K562 (cell line): ENCODE measurements around the gene HBEGF. TPM values are rescaled to one million over a fixed set of nuclear protein-coding genes. Genes with fewer than 3 reads are reported as not detected.

Experiments used
- ATAC-seq: fragments of 200-7000 bp; cut with Tn5 transposase; 3 replicates; pipeline ENCODE4 v1.9.1; 2020; ENCODE audit warnings: moderate library complexity
- BruUV-seq: library from RNA; stranded (reverse); fragments of 400-500 nt; replicated peaks from 2 replicates; lab custom pipeline; 2021; lab: Mats Ljungman, UMichigan
- CTCF ChIA-PET: fragments of 300-600 bp; formaldehyde crosslinking; extraction: SDS; loops from one replicate; lab custom pipeline; 2021; ENCODE audit warnings: low intra/inter-chr PET ratio; lab: Yijun Ruan, JAX
- POLR2A ChIA-PET: fragments of 300-600, 350-650 bp; sonication (Branson Sonifier 250); formaldehyde crosslinking; extraction: SDS; loops from one replicate; lab custom pipeline; 2021; ENCODE audit warnings: antibody characterized with exemption, inconsistent platforms; lab: Yijun Ruan, JAX
- DNase-seq, 4 experiments: peaks; one replicate each; pipeline versions ENCODE4 v3.0.0 to v3.0.0-alpha.2; 2011 to 2018; ENCODE audit warnings: low spot score in 3 of 4, mixed read lengths in 3 of 4; ENCODE audit errors: extremely low read depth in 1 of 4
- FAIRE-seq: peaks from 2 replicates; lab custom pipeline; 2011; peaks lifted over from hg19 to GRCh38; lab: Jason Lieb, UNC
- H2AFZ ChIP-seq: 2 replicates; pipeline ENCODE4 v1.6.0; 2011; ENCODE audit warnings: low read depth, low read length, control low read depth, inconsistent platforms
- H3K27ac ChIP-seq: fragments of 200-600 bp; 3 replicates; pipeline ENCODE4 v1.8.0; 2011; ENCODE audit warnings: low read depth, mild to moderate bottlenecking, control low read depth, inconsistent platforms, low read length, moderate library complexity, mixed read lengths; ENCODE audit errors: extremely low read depth
- H3K27me3 ChIP-seq, 2 experiments: fragments of 300-600 bp in 1 of 2; 2 replicates in 1 of 2; 3 replicates in 1 of 2; pipeline versions ENCODE4 v1.6.0 to v1.8.0; 2011; ENCODE audit warnings: inconsistent platforms in 2 of 2, low read length in 2 of 2, mild to moderate bottlenecking in 1 of 2, mixed read lengths in 1 of 2, moderate library complexity in 1 of 2; ENCODE audit not compliant: control insufficient read depth in 2 of 2, insufficient read depth in 2 of 2
- H3K36me3 ChIP-seq: fragments of 300-600 bp; 3 replicates; pipeline ENCODE4 v1.8.0; 2011; ENCODE audit warnings: mild to moderate bottlenecking, low read length, inconsistent platforms; ENCODE audit not compliant: control insufficient read depth, insufficient read depth
- H3K4me1 ChIP-seq, 2 experiments: fragments of 200-600 bp in 1 of 2; replicated peaks in 1 of 2; 2 replicates in 1 of 2; 3 replicates in 1 of 2; pipeline versions ENCODE4 v1.5.1 to v1.8.0; 2011; ENCODE audit warnings: inconsistent platforms in 2 of 2, low read length in 2 of 2, mild to moderate bottlenecking in 1 of 2, mixed read lengths in 1 of 2, moderate library complexity in 1 of 2; ENCODE audit not compliant: control insufficient read depth in 2 of 2, insufficient read depth in 2 of 2
- H3K4me2 ChIP-seq: 2 replicates; pipeline ENCODE4 v1.6.1; 2011; ENCODE audit warnings: low read length, control low read depth, inconsistent platforms, mixed read lengths; ENCODE audit not compliant: insufficient read depth
- H3K4me3 ChIP-seq: fragments of 200-600 bp; sonication (generic), shearing (Covaris generic); 2 replicates; pipeline ENCODE4 v1.5.1; 2016; ENCODE audit warnings: control low read depth, inconsistent platforms
- H3K79me2 ChIP-seq: fragments of 200-600 bp; 3 replicates; pipeline ENCODE4 v1.8.0; 2011; ENCODE audit warnings: low read length, inconsistent platforms; ENCODE audit not compliant: control insufficient read depth, insufficient read depth
- H3K9ac ChIP-seq, 2 experiments: 2 replicates each; pipeline versions ENCODE4 v1.6.0 to v1.6.1; 2011; ENCODE audit warnings: low read depth in 2 of 2, low read length in 2 of 2, control low read depth in 1 of 2, inconsistent platforms in 1 of 2, mild to moderate bottlenecking in 1 of 2, mixed read lengths in 1 of 2; ENCODE audit not compliant: insufficient read depth in 1 of 2
- H3K9me1 ChIP-seq: one replicate; pipeline ENCODE4 v1.6.0; 2011; ENCODE audit warnings: inconsistent platforms, mild to moderate bottlenecking, low read length, moderate library complexity; ENCODE audit not compliant: control insufficient read depth, insufficient read depth
- H3K9me3 ChIP-seq: replicated peaks from 2 replicates; pipeline ENCODE4 v1.5.1; 2011; ENCODE audit warnings: low read depth, low read length, inconsistent platforms; ENCODE audit not compliant: control insufficient read depth, insufficient read depth
- H4K20me1 ChIP-seq: replicated peaks from 2 replicates; pipeline ENCODE4 v1.6.1; 2011; ENCODE audit warnings: low read length, inconsistent platforms, mixed read lengths; ENCODE audit not compliant: control insufficient read depth, insufficient read depth
- CTCF ChIP-seq, 3 experiments: IDR thresholded peaks in 2 of 3; conservative IDR thresholded peaks in 1 of 3; 2 replicates each; pipeline ENCODE4 v1.5.1; 2011 to 2012; ENCODE audit warnings: low read length in 3 of 3, mild to moderate bottlenecking in 3 of 3, control low read depth in 2 of 3, improper control_type of control experiment in 1 of 3, inconsistent platforms in 1 of 3, low read depth in 1 of 3, mixed read lengths in 1 of 3, moderate library complexity in 1 of 3; ENCODE audit not compliant: insufficient read depth in 2 of 3
- EGR1 ChIP-seq: fragments of 450-650 bp; conservative IDR thresholded peaks from 2 replicates; pipeline ENCODE4 v1.6.1; 2017; ENCODE audit warnings: mild to moderate bottlenecking
- HIVEP1 ChIP-seq: fragments of 250-450 bp; sonication (Bioruptor Pico); IDR thresholded peaks from 2 replicates; pipeline ENCODE4 v1.4.0; 2020; ENCODE audit warnings: mild to moderate bottlenecking
- PRPF4 ChIP-seq: fragments of 200-400 bp; formaldehyde crosslinking; IDR thresholded peaks from one replicate; pipeline ENCODE4 v1.6.1; 2017; ENCODE audit warnings: low read length, low read depth, mild to moderate bottlenecking; ENCODE audit not compliant: insufficient read depth, poor library complexity, severe bottlenecking
- RAD21 ChIP-seq, 2 experiments: fragments of 250-450 bp in 1 of 2; fragments of 450-650 bp in 1 of 2; sonication (Bioruptor Pico) in 1 of 2; formaldehyde crosslinking in 1 of 2; IDR thresholded peaks in 1 of 2; conservative IDR thresholded peaks in 1 of 2; 2 replicates each; pipeline versions ENCODE4 v1.4.0 to v1.8.0; 2020 to 2022; ENCODE audit warnings: mild to moderate bottlenecking in 2 of 2, moderate library complexity in 1 of 2
- SMAD1 ChIP-seq: fragments of 150-350 bp; IDR thresholded peaks from 2 replicates; pipeline ENCODE4 v1.6.1; 2014; ENCODE audit warnings: low read length, low read depth; ENCODE audit not compliant: partially characterized antibody
- SMARCB1 ChIP-seq: IDR thresholded peaks from 2 replicates; pipeline ENCODE4 v1.6.1; 2011; ENCODE audit warnings: improper control_type of control experiment, low read depth; ENCODE audit not compliant: insufficient read length
- ZBTB7A ChIP-seq: IDR thresholded peaks from 2 replicates; pipeline ENCODE4 v1.6.1; 2011; ENCODE audit warnings: low read depth, mild to moderate bottlenecking, low read length, moderate library complexity, borderline replicate concordance; ENCODE audit not compliant: control insufficient read depth
- ZFX ChIP-seq: sonication (generic); formaldehyde crosslinking; IDR thresholded peaks from 2 replicates; pipeline ENCODE4 v1.8.0; 2022; ENCODE audit warnings: mild to moderate bottlenecking, missing genetic modification reagents, moderate library complexity
- WGBS: fragments of 100-300 bp; shearing (Covaris generic); methylation state at CpG from one replicate; pipeline ENCODE4 v1.1.6; 2016; ENCODE audit warnings: low coverage, mixed read lengths; ENCODE audit not compliant: insufficient coverage; ENCODE audit errors: missing lambda C conversion rate; 5-methylcytosine and 5-hydroxymethylcytosine counted together
- in situ Hi-C: fragments of 300-500 bp; cut with MboI; formaldehyde crosslinking; loops from 4 replicates; pipeline ENCODE4 v1.15.0; 2018; ENCODE audit warnings: inconsistent platforms, mixed read lengths
- intact Hi-C: fragments of 100-400 bp; cut with micrococcal nuclease; formaldehyde crosslinking; loops from 2 replicates; pipeline ENCODE4 v1.14.2; 2022
- polyA plus RNA-seq, 8 experiments: library from polyadenylated mRNA; depleted of rRNA in 4 of 8; stranded (reverse) in 5 of 8; unstranded in 3 of 8; fragments of >200 nt; fragmentation: Nextera tagmentation in 2 of 8; fragmentation: Illumina TruSeq in 1 of 8; extraction: Ambion mirVana in 2 of 8; extraction: Trizol in 1 of 8; gene quantifications; 2 replicates each; pipeline versions ENCODE4 v1.2.1 to v1.2.3, GENCODE V29; 2011 to 2014; ENCODE audit warnings: inconsistent platforms in 1 of 8, missing spikeins in 1 of 8
- total RNA-seq, 7 experiments: library from RNA; depleted of rRNA in 6 of 7; stranded (reverse); fragments of >200 nt in 6 of 7; fragmentation: Illumina TruSeq in 2 of 7; extraction: Trizol in 2 of 7; gene quantifications; 2 replicates each; pipeline versions ENCODE4 v1.2.1 to v1.2.3, GENCODE V29; 2011 to 2021; ENCODE audit warnings: low replicate concordance in 1 of 7

Gene HBEGF
- total and polyA plus RNA-seq, 9 of the 15 experiments (the other 6 are each of a cell fraction or from before 2014, with no cell fraction given): 0.11 to 1.1 (median 0.60) TPM

DNA sequence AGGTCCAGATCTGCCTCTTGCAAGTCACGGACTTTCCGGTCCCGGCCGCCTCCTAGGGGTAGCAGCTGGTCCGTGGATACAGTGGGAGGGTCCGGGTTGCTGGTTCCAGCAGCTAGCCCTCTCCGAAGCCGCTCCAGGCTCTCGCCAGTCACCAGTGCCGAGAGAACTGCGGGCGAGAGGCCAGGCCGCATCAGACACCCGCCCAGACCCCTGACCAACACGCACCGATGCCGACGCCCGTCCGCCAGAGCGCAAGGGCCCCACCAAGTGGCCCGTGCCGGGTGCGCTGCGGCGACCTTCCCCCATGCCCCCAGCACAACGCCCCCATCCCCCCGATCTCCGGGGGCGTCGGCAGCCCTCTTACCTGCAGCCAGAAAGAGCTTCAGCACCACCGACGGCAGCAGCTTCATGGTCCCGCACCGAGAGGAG, 470 bp downstream of the HBEGF start:
- ATAC-seq (peak; percentile 25), FAIRE-seq (no peak), DNase-seq (peak in 3 of 4 experiments; percentile 36 to 63 (median 62))
- WGBS: 39% methylated on average over 13 of the region's 35 CpGs
- H3K36me3 ChIP-seq: no peaks in the 10 kb centered on the region
- H3K9ac ChIP-seq: peak overlapping the region in 1 of 2 experiments; percentile 88; a peak in 3 of 4 replicates
- H3K9me1 ChIP-seq: no peaks in the 10 kb centered on the region
- peak overlapping the region; percentile 61 for H3K4me2 ChIP-seq
- H3K27me3 ChIP-seq: no peaks in the 10 kb centered on the region
- intact Hi-C loops: loop anchor here (1.0 to 2.0 kb wide), 2 partner anchors 102 to 171 kb away; partner anchors contain the start of gene CYSTM1
- no peaks in the 10 kb centered on the region for H3K79me2 ChIP-seq
- no peak overlapping the region for H3K27ac ChIP-seq
- peaks cover 13 to 23% of the 10 kb centered on the region in 2 experiments; a peak in 4 of 5 replicates for H3K4me1 ChIP-seq
- TF ChIP-seq SMAD1: no peak
- no peak for TF ChIP-seq PRPF4
- TF ChIP-seq ZFX (CRISPR knock-in tag): no peak
- TF ChIP-seq CTCF (IDR thresholded peaks at IDR 0.05 in 2 of 3, conservative IDR thresholded peaks at IDR 0.05 in 1 of 3; ENCODE audit: insufficient read depth in 2 of 3, low read depth in 1 of 3, low read length in 3 of 3): peak in 2 of 3 experiments; percentile 20 to 41; a peak in 3 of 6 replicates
- peak; percentile 70; the same call in 1 of the 2 replicates for TF ChIP-seq ZBTB7A
- no peak for TF ChIP-seq HIVEP1 (CRISPR knock-in tag)
- TF ChIP-seq EGR1: peak; percentile 53; the same call in 1 of the 2 replicates
- peak in 1 of 2 experiments; percentile 23; a peak in 1 of 4 replicates for TF ChIP-seq RAD21 (CRISPR knock-in tag; conservative IDR thresholded peaks at IDR 0.05 in 1 of 2, IDR thresholded peaks at IDR 0.05 in 1 of 2)
- no peak for TF ChIP-seq SMARCB1
- H4K20me1 ChIP-seq: no peaks in the 10 kb centered on the region
- BruUV-seq: no TSS peak
- H2AFZ ChIP-seq: peak overlapping the region; percentile 86
- POLR2A ChIA-PET: interaction anchor here (0.6 to 2.8 kb wide), 12 partner anchors 9 to 374 kb away, joined by 3 to 19 read pairs (median 4); partner anchors contain the start of gene PFDN1
- CTCF ChIA-PET: interaction anchor here (0.8 kb wide), 1 partner anchor 99 kb away, joined by 3 read pairs; no protein-coding TSS in a partner anchor
- peak overlapping the region; percentile 42 for H3K4me3 ChIP-seq
- no peaks in the 10 kb centered on the region for H3K9me3 ChIP-seq
- in situ Hi-C loops: no loop called here
